Nephron (organoid): ENCODE results near the gene DDX17.

Experiments used
- H3K27ac Mint-ChIP-seq, 3 experiments: 2 replicates each; pipeline ENCODE4 v1.8.0; 2020; ENCODE audit warnings: mixed read lengths in 3 of 3, mild to moderate bottlenecking in 2 of 3, moderate library complexity in 1 of 3
- H3K27me3 Mint-ChIP-seq: 2 replicates; pipeline ENCODE4 v1.8.0; 2021; ENCODE audit warnings: low read depth, mild to moderate bottlenecking, moderate library complexity, mixed read lengths
- H3K36me3 Mint-ChIP-seq: 2 replicates; pipeline ENCODE4 v1.8.0; 2020; ENCODE audit warnings: low read depth, mixed read lengths
- H3K4me1 Mint-ChIP-seq: 2 replicates; pipeline ENCODE4 v1.8.0; 2020; ENCODE audit warnings: mixed read lengths
- H3K4me3 Mint-ChIP-seq, 3 experiments: 2 replicates each; pipeline ENCODE4 v1.8.0; 2020; ENCODE audit warnings: mild to moderate bottlenecking in 3 of 3, mixed read lengths in 3 of 3, moderate library complexity in 2 of 3
- H3K9me3 Mint-ChIP-seq: 2 replicates; pipeline ENCODE4 v1.8.0; 2020; ENCODE audit warnings: mixed read lengths
- TF ChIP-seq, protein P1 (sequence below), 3 experiments: fragments of 200-600 bp; sonication (generic); IDR thresholded peaks; one replicate each; pipeline ENCODE4 v1.5.0; 2021; ENCODE audit warnings: antibody characterized with exemption in 3 of 3; ENCODE audit not compliant: unreplicated experiment in 3 of 3

DDX17 gene

DNA sequence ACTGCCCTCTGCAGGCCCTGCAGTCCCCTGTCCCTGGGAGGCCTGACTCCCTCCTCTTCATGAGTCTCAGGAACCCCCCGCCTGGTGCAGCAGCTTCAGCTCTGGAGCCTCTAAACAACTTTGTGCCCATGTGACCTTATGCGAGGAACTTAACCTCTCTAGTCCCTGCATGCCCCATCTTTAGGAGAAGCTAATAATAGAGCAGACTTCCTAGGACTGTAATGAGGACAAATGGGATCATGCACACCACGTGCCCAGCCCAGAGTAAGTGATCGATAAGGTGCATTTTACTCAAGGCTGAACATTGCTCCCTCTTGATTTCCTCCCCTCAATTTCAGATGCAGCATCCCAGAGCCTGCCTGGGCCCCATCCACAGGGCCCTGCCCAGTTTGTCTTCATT is 70.1 kb downstream of the DDX17 start:
- no peaks in the 10 kb centered on the region for H3K4me1 Mint-ChIP-seq
- TF ChIP-seq, protein P1, sequence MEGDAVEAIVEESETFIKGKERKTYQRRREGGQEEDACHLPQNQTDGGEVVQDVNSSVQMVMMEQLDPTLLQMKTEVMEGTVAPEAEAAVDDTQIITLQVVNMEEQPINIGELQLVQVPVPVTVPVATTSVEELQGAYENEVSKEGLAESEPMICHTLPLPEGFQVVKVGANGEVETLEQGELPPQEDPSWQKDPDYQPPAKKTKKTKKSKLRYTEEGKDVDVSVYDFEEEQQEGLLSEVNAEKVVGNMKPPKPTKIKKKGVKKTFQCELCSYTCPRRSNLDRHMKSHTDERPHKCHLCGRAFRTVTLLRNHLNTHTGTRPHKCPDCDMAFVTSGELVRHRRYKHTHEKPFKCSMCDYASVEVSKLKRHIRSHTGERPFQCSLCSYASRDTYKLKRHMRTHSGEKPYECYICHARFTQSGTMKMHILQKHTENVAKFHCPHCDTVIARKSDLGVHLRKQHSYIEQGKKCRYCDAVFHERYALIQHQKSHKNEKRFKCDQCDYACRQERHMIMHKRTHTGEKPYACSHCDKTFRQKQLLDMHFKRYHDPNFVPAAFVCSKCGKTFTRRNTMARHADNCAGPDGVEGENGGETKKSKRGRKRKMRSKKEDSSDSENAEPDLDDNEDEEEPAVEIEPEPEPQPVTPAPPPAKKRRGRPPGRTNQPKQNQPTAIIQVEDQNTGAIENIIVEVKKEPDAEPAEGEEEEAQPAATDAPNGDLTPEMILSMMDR (IDR thresholded peaks at IDR 0.05; ENCODE audit: unreplicated experiment in 3 of 3): no peak
- no peak overlapping the region for H3K4me3 Mint-ChIP-seq
- peaks cover 4% of the 10 kb centered on the region for H3K27me3 Mint-ChIP-seq
- no peak overlapping the region for H3K27ac Mint-ChIP-seq
- no peaks in the 10 kb centered on the region for H3K9me3 Mint-ChIP-seq
- H3K36me3 Mint-ChIP-seq: no peaks in the 10 kb centered on the region

DNA sequence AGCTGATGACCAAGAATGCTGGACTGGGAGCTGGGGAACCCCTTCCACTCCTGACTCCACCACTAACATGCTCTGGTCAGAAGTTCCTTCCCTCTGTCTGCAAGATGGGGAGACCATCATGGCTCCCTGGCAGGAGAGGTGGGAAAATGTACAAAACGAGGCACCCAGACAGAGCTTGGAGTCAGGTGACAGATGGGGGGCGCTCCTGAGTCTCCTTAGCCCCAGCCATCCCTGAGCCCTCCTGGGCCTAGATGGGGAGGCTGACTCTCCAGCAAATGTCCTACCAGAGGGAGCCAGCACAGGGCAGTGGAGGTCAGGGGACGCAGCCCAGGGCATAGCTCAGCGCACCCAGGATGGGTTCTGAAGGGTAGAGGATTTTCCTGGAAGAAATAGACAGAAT is 71.1 kb downstream of the DDX17 start:
- TF ChIP-seq, protein P1 (IDR thresholded peaks at IDR 0.05; ENCODE audit: unreplicated experiment in 3 of 3): no peak
- H3K27me3 Mint-ChIP-seq: peaks cover 4% of the 10 kb centered on the region
- no peaks in the 10 kb centered on the region for H3K36me3 Mint-ChIP-seq
- no peak overlapping the region for H3K27ac Mint-ChIP-seq
- no peaks in the 10 kb centered on the region for H3K4me1 Mint-ChIP-seq
- no peaks in the 10 kb centered on the region for H3K9me3 Mint-ChIP-seq
- H3K4me3 Mint-ChIP-seq: no peak overlapping the region

DNA sequence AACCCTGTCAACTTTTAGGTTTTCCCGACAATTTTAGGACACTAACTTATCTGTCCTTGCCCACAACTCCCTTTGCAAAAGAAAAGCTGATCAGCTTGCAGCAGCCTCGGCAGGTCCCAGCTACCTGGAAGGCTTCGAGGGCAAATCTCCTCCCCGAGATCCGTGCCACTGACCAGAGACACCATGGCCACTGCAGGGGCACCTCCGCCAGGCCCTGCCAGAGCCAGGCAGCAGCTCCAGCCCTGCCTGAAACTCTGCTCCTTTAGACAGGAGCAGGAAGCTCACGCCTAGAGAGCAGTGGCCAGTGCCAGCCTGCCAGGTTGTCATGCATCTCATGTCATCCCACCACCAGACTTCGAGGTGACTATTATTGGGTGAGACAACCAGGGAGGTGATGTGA is 72.2 kb downstream of the DDX17 start:
- Mint-ChIP-seq H3K36me3 (no peaks in the 10 kb centered on the region), H3K9me3 (no peaks in the 10 kb centered on the region), H3K27ac (no peak overlapping the region), H3K4me3 (no peak overlapping the region), H3K27me3 (peaks cover 4% of the 10 kb centered on the region), H3K4me1 (no peaks in the 10 kb centered on the region)
- TF ChIP-seq, protein P1 (IDR thresholded peaks at IDR 0.05; ENCODE audit: unreplicated experiment in 3 of 3): no peak
